HL-60 (cell line): ENCODE measurements around the gene PRL.

Experiments
- DNase-seq, 2 experiments: peaks; one replicate each; pipeline ENCODE4 v3.0.0-alpha.2; 2010 to 2020; ENCODE audit warnings: low read depth in 1 of 2, low spot score in 1 of 2
- H3K27ac ChIP-seq: fragments of 250-450 bp; sonication (Bioruptor Pico); replicated peaks from 2 replicates; pipeline ENCODE4 v1.5.1; 2020; ENCODE audit warnings: mild to moderate bottlenecking, moderate library complexity
- H3K27me3 ChIP-seq: fragments of 250-450 bp; sonication (Bioruptor Pico); 2 replicates; pipeline ENCODE4 v1.5.1; 2021; ENCODE audit warnings: mild to moderate bottlenecking, moderate library complexity; ENCODE audit not compliant: insufficient read depth, poor library complexity, severe bottlenecking
- H3K4me3 ChIP-seq: replicated peaks from 2 replicates; pipeline ENCODE4 v1.5.1; 2011; ENCODE audit warnings: mild to moderate bottlenecking, control low read depth, low read length; ENCODE audit not compliant: insufficient read depth
- CTCF ChIP-seq: IDR thresholded peaks from one replicate; pipeline ENCODE4 v1.5.1; 2011; ENCODE audit warnings: low read length, control low read depth, inconsistent platforms; ENCODE audit not compliant: insufficient read depth
- GABPA ChIP-seq: IDR thresholded peaks from 2 replicates; pipeline ENCODE4 v1.6.1; 2012; ENCODE audit warnings: low read depth
- POLR2AphosphoS5 ChIP-seq: IDR thresholded peaks from 2 replicates; pipeline ENCODE4 v1.6.1; 2012; ENCODE audit warnings: low read depth
- SPI1 ChIP-seq: IDR thresholded peaks from 2 replicates; pipeline ENCODE4 v1.6.1; 2012; ENCODE audit warnings: low read depth, mild to moderate bottlenecking, borderline replicate concordance
- TF ChIP-seq, protein P1 (sequence below): IDR thresholded peaks from 2 replicates; pipeline ENCODE4 v1.6.1; 2012; ENCODE audit warnings: low read depth; ENCODE audit not compliant: insufficient replicate concordance

PRL gene

GRCh38 chr6:22290045-22290444 is 6.8 kb downstream of the PRL start:
- no peak for TF ChIP-seq SPI1
- TF ChIP-seq, protein P1, sequence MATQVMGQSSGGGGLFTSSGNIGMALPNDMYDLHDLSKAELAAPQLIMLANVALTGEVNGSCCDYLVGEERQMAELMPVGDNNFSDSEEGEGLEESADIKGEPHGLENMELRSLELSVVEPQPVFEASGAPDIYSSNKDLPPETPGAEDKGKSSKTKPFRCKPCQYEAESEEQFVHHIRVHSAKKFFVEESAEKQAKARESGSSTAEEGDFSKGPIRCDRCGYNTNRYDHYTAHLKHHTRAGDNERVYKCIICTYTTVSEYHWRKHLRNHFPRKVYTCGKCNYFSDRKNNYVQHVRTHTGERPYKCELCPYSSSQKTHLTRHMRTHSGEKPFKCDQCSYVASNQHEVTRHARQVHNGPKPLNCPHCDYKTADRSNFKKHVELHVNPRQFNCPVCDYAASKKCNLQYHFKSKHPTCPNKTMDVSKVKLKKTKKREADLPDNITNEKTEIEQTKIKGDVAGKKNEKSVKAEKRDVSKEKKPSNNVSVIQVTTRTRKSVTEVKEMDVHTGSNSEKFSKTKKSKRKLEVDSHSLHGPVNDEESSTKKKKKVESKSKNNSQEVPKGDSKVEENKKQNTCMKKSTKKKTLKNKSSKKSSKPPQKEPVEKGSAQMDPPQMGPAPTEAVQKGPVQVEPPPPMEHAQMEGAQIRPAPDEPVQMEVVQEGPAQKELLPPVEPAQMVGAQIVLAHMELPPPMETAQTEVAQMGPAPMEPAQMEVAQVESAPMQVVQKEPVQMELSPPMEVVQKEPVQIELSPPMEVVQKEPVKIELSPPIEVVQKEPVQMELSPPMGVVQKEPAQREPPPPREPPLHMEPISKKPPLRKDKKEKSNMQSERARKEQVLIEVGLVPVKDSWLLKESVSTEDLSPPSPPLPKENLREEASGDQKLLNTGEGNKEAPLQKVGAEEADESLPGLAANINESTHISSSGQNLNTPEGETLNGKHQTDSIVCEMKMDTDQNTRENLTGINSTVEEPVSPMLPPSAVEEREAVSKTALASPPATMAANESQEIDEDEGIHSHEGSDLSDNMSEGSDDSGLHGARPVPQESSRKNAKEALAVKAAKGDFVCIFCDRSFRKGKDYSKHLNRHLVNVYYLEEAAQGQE = no peak
- TF ChIP-seq GABPA = no peak
- TF ChIP-seq POLR2AphosphoS5 = no peak
- TF ChIP-seq CTCF = no peak
- DNase-seq = no peak
- Histone ChIP-seq H3K4me3 (no peak overlapping the region), H3K27me3 (no peaks in the 10 kb centered on the region), H3K27ac (no peak overlapping the region)

GRCh38 chr6:22288721-22289120 is 8.1 kb downstream of the PRL start:
- DNase-seq = no peak
- Histone ChIP-seq H3K27ac (no peak overlapping the region), H3K4me3 (no peak overlapping the region), H3K27me3 (no peaks in the 10 kb centered on the region)
- TF ChIP-seq GABPA (no peak), POLR2AphosphoS5 (no peak), CTCF (no peak), SPI1 (no peak)
- TF ChIP-seq, protein P1 = no peak

DNA sequence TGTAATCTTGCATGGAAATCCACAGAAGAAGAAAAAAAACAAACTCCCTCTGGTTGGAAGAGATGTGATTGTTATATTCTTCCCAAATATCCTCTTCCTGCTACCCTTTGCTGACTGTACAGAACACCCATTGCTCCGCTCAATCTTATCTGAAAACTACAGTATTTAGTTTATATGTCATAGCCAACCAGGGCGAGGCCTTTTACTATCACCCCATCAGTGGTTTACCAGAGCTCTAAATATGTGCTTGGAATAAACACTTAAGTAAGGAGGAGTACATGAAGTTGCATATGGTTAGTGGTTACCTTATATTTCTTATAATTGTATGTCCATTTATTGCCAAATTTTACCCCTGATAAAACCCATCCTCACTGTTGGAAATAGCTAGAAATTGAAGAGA is 12.2 kb downstream of the PRL start:
- TF ChIP-seq SPI1 = no peak
- Histone ChIP-seq H3K27ac (no peak overlapping the region), H3K4me3 (no peak overlapping the region), H3K27me3 (no peaks in the 10 kb centered on the region)
- no peak for DNase-seq

- H3K27me3 ChIP-seq = no peaks in the 10 kb centered on the region
- DNase-seq = no peak
- no peak overlapping the region for H3K4me3 ChIP-seq
- no peak overlapping the region for H3K27ac ChIP-seq
- TF ChIP-seq GABPA (no peak), CTCF (no peak), SPI1 (no peak), POLR2AphosphoS5 (no peak)
- TF ChIP-seq, protein P1 = no peak
These were observed 15.3 kb downstream of the PRL start for GRCh38 chr6:22281341-22282085.
